H1 (cell line): ENCODE results near the gene RMND5B. TPM values are rescaled to one million over a fixed set of nuclear protein-coding genes. Genes with fewer than 3 reads are reported as not detected.
A peak's percentile ranks its signal among the peaks of the same experiment; 100 is the strongest.

Experiments used
- CTCF ChIA-PET: fragments of 300-600 bp; sonication (Branson Sonifier 250); formaldehyde crosslinking; loops from one replicate; lab custom pipeline; 2021; ENCODE audit not compliant: partially characterized antibody; lab: Charles Lee
- POLR2A ChIA-PET: fragments of 300-600 bp; sonication (Branson Sonifier 250); formaldehyde crosslinking; loops from one replicate; lab custom pipeline; 2021; ENCODE audit warnings: inconsistent platforms; ENCODE audit not compliant: partially characterized antibody; lab: Charles Lee
- DNase-seq, 2 experiments: peaks; one replicate each; pipeline versions ENCODE4 v3.0.0 to v3.0.0-alpha.2; 2010 to 2022; ENCODE audit warnings: low spot score in 2 of 2, low read depth in 1 of 2, mixed read lengths in 1 of 2
- FAIRE-seq: peaks from 2 replicates; lab custom pipeline; 2011; peaks lifted over from hg19 to GRCh38; lab: Jason Lieb, UNC
- H2AFZ ChIP-seq: 2 replicates; pipeline ENCODE4 v1.8.1; 2012; ENCODE audit warnings: low read length, inconsistent platforms
- H2AK5ac ChIP-seq: 2 replicates; pipeline ENCODE4 v1.6.1; 2013; ENCODE audit warnings: low read depth, low read length
- H2BK120ac ChIP-seq: replicated peaks from 2 replicates; pipeline ENCODE3; 2013; ENCODE audit warnings: low read depth, low read length, inconsistent platforms
- H2BK12ac ChIP-seq: 2 replicates; pipeline ENCODE4 v1.6.1; 2013; ENCODE audit warnings: low read depth, low read length
- H2BK15ac ChIP-seq: 2 replicates; pipeline ENCODE4 v1.6.1; 2013; ENCODE audit warnings: low read length
- H2BK20ac ChIP-seq: 2 replicates; pipeline ENCODE4 v1.6.1; 2013; ENCODE audit warnings: low read length
- H2BK5ac ChIP-seq: 2 replicates; pipeline ENCODE4 v1.6.1; 2013; ENCODE audit warnings: low read depth, low read length
- H3K14ac ChIP-seq: 2 replicates; pipeline ENCODE4 v1.6.1; 2013; ENCODE audit warnings: inconsistent platforms; ENCODE audit not compliant: insufficient read length
- H3K18ac ChIP-seq: 2 replicates; pipeline ENCODE4 v1.6.1; 2013; ENCODE audit warnings: low read length; ENCODE audit errors: extremely low read depth
- H3K23ac ChIP-seq: 2 replicates; pipeline ENCODE4 v1.6.1; 2013; ENCODE audit warnings: inconsistent platforms; ENCODE audit not compliant: insufficient read length
- H3K23me2 ChIP-seq: 2 replicates; pipeline ENCODE4 v1.6.1; 2013; ENCODE audit warnings: low read depth, low read length
- H3K27ac ChIP-seq: 2 replicates; pipeline ENCODE4 v1.6.1; 2011; ENCODE audit warnings: low read depth, low read length, inconsistent platforms
- H3K27me3 ChIP-seq, 4 experiments: replicated peaks in 1 of 4; 1 replicate in 1 of 4; 2 replicates in 3 of 4; pipeline versions ENCODE4 v1.6.1 to v1.8.1; 2011 to 2013; ENCODE audit warnings: low read length in 3 of 4, mild to moderate bottlenecking in 3 of 4, inconsistent platforms in 2 of 4, mixed read lengths in 2 of 4, moderate library complexity in 1 of 4; ENCODE audit not compliant: control insufficient read depth in 3 of 4, insufficient read depth in 3 of 4; ENCODE audit errors: extremely low read depth in 1 of 4
- H3K36me3 ChIP-seq, 4 experiments: 2 replicates each; pipeline versions ENCODE4 v1.6.1 to v1.8.1; 2011 to 2013; ENCODE audit warnings: mild to moderate bottlenecking in 4 of 4, low read length in 3 of 4, moderate library complexity in 2 of 4, control low read depth in 1 of 4, inconsistent platforms in 1 of 4; ENCODE audit not compliant: insufficient read depth in 4 of 4, control insufficient read depth in 2 of 4
- H3K4ac ChIP-seq: replicated peaks from 2 replicates; pipeline ENCODE3; 2013; ENCODE audit warnings: low read length, low read depth, mixed read lengths, inconsistent platforms; ENCODE audit not compliant: insufficient read length
- H3K4me1 ChIP-seq, 4 experiments: replicated peaks in 1 of 4; 1 replicate in 1 of 4; 2 replicates in 3 of 4; pipeline versions ENCODE4 v1.6.1 to v1.8.1; 2011 to 2013; ENCODE audit warnings: low read length in 3 of 4, inconsistent platforms in 2 of 4, mixed read lengths in 1 of 4; ENCODE audit not compliant: insufficient read depth in 4 of 4, control insufficient read depth in 3 of 4
- H3K4me2 ChIP-seq, 2 experiments: 2 replicates each; pipeline versions ENCODE4 v1.6.1 to v1.8.1; 2011 to 2013; ENCODE audit warnings: low read depth in 2 of 2, low read length in 2 of 2, control low read depth in 1 of 2, inconsistent platforms in 1 of 2, mild to moderate bottlenecking in 1 of 2; ENCODE audit not compliant: insufficient read depth in 1 of 2
- H3K4me3 ChIP-seq, 4 experiments: fragments of 200-600, 300-600 bp in 1 of 4; sonication (generic), shearing (Covaris generic), sonication (Bioruptor Twin) in 1 of 4; 2 replicates each; pipeline versions ENCODE4 v1.5.1 to v1.8.1; 2011 to 2016; ENCODE audit warnings: low read length in 4 of 4, low read depth in 3 of 4, control low read depth in 2 of 4, inconsistent platforms in 2 of 4, mild to moderate bottlenecking in 2 of 4, mixed read lengths in 1 of 4, moderate library complexity in 1 of 4; ENCODE audit not compliant: insufficient read depth in 2 of 4; ENCODE audit errors: extremely low read depth in 1 of 4
- H3K56ac ChIP-seq: replicated peaks from 2 replicates; pipeline ENCODE3; 2013; ENCODE audit warnings: low read depth, mild to moderate bottlenecking, mixed read lengths, low read length, inconsistent platforms; ENCODE audit not compliant: insufficient read length
- H3K79me1 ChIP-seq: 2 replicates; pipeline ENCODE4 v1.6.1; 2013; ENCODE audit warnings: low read depth, low read length, control low read depth
- H3K79me2 ChIP-seq, 2 experiments: 2 replicates each; pipeline versions ENCODE4 v1.6.1 to v1.8.1; 2012 to 2013; ENCODE audit warnings: low read length in 2 of 2, mild to moderate bottlenecking in 2 of 2, inconsistent platforms in 1 of 2; ENCODE audit not compliant: insufficient read depth in 2 of 2, control insufficient read depth in 1 of 2
- H3K9ac ChIP-seq, 4 experiments: replicated peaks in 1 of 4; 1 replicate in 1 of 4; 2 replicates in 3 of 4; pipeline versions ENCODE4 v1.6.1 to v1.8.1; 2011 to 2013; ENCODE audit warnings: low read depth in 3 of 4, low read length in 3 of 4, control low read depth in 2 of 4, mild to moderate bottlenecking in 2 of 4, moderate library complexity in 2 of 4, inconsistent platforms in 1 of 4; ENCODE audit errors: extremely low read depth in 1 of 4
- H3K9me3 ChIP-seq, 2 experiments: 2 replicates each; pipeline versions ENCODE4 v1.6.1 to v1.8.1; 2012 to 2013; ENCODE audit warnings: mild to moderate bottlenecking in 2 of 2, moderate library complexity in 2 of 2, control low read depth in 1 of 2, inconsistent platforms in 1 of 2, low read depth in 1 of 2, low read length in 1 of 2, mixed read lengths in 1 of 2; ENCODE audit not compliant: insufficient read depth in 2 of 2
- H4K20me1 ChIP-seq, 2 experiments: replicated peaks in 1 of 2; 2 replicates each; pipeline versions ENCODE3 to v1.8.1; 2011 to 2013; ENCODE audit warnings: inconsistent platforms in 2 of 2, low read length in 2 of 2, mild to moderate bottlenecking in 1 of 2; ENCODE audit not compliant: insufficient read depth in 2 of 2, control insufficient read depth in 1 of 2
- H4K5ac ChIP-seq: 2 replicates; pipeline ENCODE4 v1.6.1; 2013; ENCODE audit warnings: low read length, low read depth, mixed read lengths, inconsistent platforms; ENCODE audit not compliant: insufficient read length
- H4K8ac ChIP-seq: 2 replicates; pipeline ENCODE4 v1.8.0; 2013; ENCODE audit warnings: mild to moderate bottlenecking, moderate library complexity, low read length, inconsistent platforms; ENCODE audit not compliant: insufficient read depth; ENCODE audit errors: extremely low read depth
- H4K91ac ChIP-seq: replicated peaks from 2 replicates; pipeline ENCODE3; 2013; ENCODE audit warnings: low read length, mixed read lengths, inconsistent platforms; ENCODE audit not compliant: insufficient read length
- KDM4A ChIP-seq: IDR thresholded peaks from one replicate; pipeline ENCODE4 v1.7.1; 2012; ENCODE audit warnings: low read depth, mild to moderate bottlenecking, moderate library complexity, low read length, inconsistent platforms; ENCODE audit not compliant: severe bottlenecking
- PHF8 ChIP-seq: fragments of 200-600 bp; sonication (generic); conservative IDR thresholded peaks from 2 replicates; pipeline ENCODE4 v1.7.1; 2012; ENCODE audit warnings: low read depth, mild to moderate bottlenecking, inconsistent platforms, low read length, moderate library complexity
- POLR2AphosphoS5 ChIP-seq: IDR thresholded peaks from 2 replicates; pipeline ENCODE4 v1.6.1; 2011; ENCODE audit warnings: low read depth, low read length
- WGBS, 2 experiments: shearing (Covaris generic) in 1 of 2; methylation state at CpG; one replicate each; pipeline versions ENCODE4 v1.1.6 to v1.1.7; 2013 to 2015; ENCODE audit warnings: low lambda C conversion rate in 2 of 2, mixed read lengths in 2 of 2, inconsistent platforms in 1 of 2, low coverage in 1 of 2, missing lambda C conversion rate in 1 of 2; ENCODE audit not compliant: insufficient replicate concordance in 2 of 2, insufficient coverage in 1 of 2, insufficient read length in 1 of 2; ENCODE audit errors: extremely low coverage in 1 of 2, missing lambda C conversion rate in 1 of 2; 5-methylcytosine and 5-hydroxymethylcytosine counted together
- polyA plus RNA-seq, 7 experiments: library from polyadenylated mRNA; depleted of rRNA in 3 of 7; stranded (reverse) in 5 of 7; unstranded in 2 of 7; fragments of >200 nt in 5 of 7; fragments of 200-250 nt in 2 of 7; gene quantifications; 1 replicate in 5 of 7; 2 replicates in 1 of 7; 4 replicates in 1 of 7; pipeline versions ENCODE4 v1.2.1 to v1.2.3, GENCODE V29; 2011 to 2013; ENCODE audit warnings: missing spikeins in 2 of 7, mixed read lengths in 2 of 7
- total RNA-seq: library from RNA; stranded (reverse); fragmentation: NEBNext Ultra II Directional; extraction: Animal tissue kit (Norgen Biotek cat#: 25700); gene quantifications from 2 replicates; pipeline ENCODE4 v1.2.1, GENCODE V29; 2021

RMND5B gene
- total and polyA plus RNA-seq, 2 of the 8 experiments (the other 6 are each of a cell fraction or from before 2014, with no cell fraction given): 75.9 to 90.2 TPM

- H3K56ac ChIP-seq: no peak overlapping the region
- peaks cover 20 to 24% of the 10 kb centered on the region in 2 experiments for H4K20me1 ChIP-seq
- no peaks in the 10 kb centered on the region; the same call in 1 of the 2 replicates for H3K79me1 ChIP-seq
- no peak overlapping the region for H2BK12ac ChIP-seq
- no peaks in the 10 kb centered on the region for H3K27me3 ChIP-seq
- H3K36me3 ChIP-seq: peaks cover 49 to 78% (median 67%) of the 10 kb centered on the region in 4 experiments
- H2AK5ac ChIP-seq: no peak overlapping the region
- no peak overlapping the region for H4K91ac ChIP-seq
- H3K79me2 ChIP-seq: peaks cover 0 to 2% of the 10 kb centered on the region in 2 experiments; a peak in 1 of 4 replicates
- CTCF ChIA-PET: interaction anchor here (0.8 to 24.6 kb wide), 11 partner anchors 12 to 162 kb away, joined by 3 to 515 read pairs (median 10); no protein-coding TSS in a partner anchor
- H2AFZ ChIP-seq: no peak overlapping the region
- no peak overlapping the region for H3K23ac ChIP-seq
- no peak overlapping the region for H4K5ac ChIP-seq
- no peak overlapping the region for H2BK5ac ChIP-seq
- no peak overlapping the region for H4K8ac ChIP-seq
- no peak for TF ChIP-seq PHF8
- TF ChIP-seq KDM4A: no peak
- peak; percentile 34; the same call in 1 of the 2 replicates for TF ChIP-seq POLR2AphosphoS5
- TF ChIP-seq, all 59 proteins: peak for 1
- H3K4me1 ChIP-seq: peaks cover 0 to 2% (median 0%) of the 10 kb centered on the region in 4 experiments; a peak in 3 of 7 replicates
- POLR2A ChIA-PET: interaction anchor here (0.7 to 40.7 kb wide), 4 partner anchors 12 to 70 kb away, joined by 3 to 1250 read pairs (median 168); partner anchors contain the start of genes N4BP3 and RMND5B
- no peak overlapping the region for H3K4me2 ChIP-seq
- H3K14ac ChIP-seq: no peak overlapping the region
- H3K4me3 ChIP-seq: no peak overlapping the region
- 89% methylated on average over 15 of the region's 15 CpGs; no CpG with 5 or more reads in 1 of the 2 experiments for WGBS, 2 experiments
- H2BK120ac ChIP-seq: no peak overlapping the region
- FAIRE-seq (no peak), DNase-seq (no peak)
- H3K9me3 ChIP-seq: no peaks in the 10 kb centered on the region
- no peak overlapping the region for H2BK20ac ChIP-seq
- H3K18ac ChIP-seq: no peak overlapping the region
- H3K4ac ChIP-seq: no peak overlapping the region
- no peak overlapping the region for H3K27ac ChIP-seq
- H3K23me2 ChIP-seq: no peaks in the 10 kb centered on the region
- no peak overlapping the region for H2BK15ac ChIP-seq
- no peak overlapping the region for H3K9ac ChIP-seq
Measured at GRCh38 chr5:178147406-178147805, 16.6 kb downstream of the RMND5B start.
